GM18526 (cell line): ENCODE data around the gene GRIPAP1.
A peak's percentile ranks its signal among the peaks of the same experiment; 100 is the strongest.

Experiments used
- POLR2A ChIP-seq: IDR thresholded peaks from 3 replicates; pipeline ENCODE4 v1.6.1; 2011; ENCODE audit not compliant: insufficient read length; ENCODE audit errors: extremely low read depth

The GRIPAP1 gene

GRCh38 chrX:48956728-48957414, 45.2 kb downstream of the GRIPAP1 start:
- no peak for TF ChIP-seq POLR2A

GRCh38 chrX:48948589-48948988, 53.5 kb downstream of the GRIPAP1 start:
- no peak for TF ChIP-seq POLR2A

GRCh38 chrX:48945517-48946348, 56.3 kb downstream of the GRIPAP1 start:
- no peak for TF ChIP-seq POLR2A

- TF ChIP-seq POLR2A: no peak
Observed at GRCh38 chrX:48942895-48943294, 59.2 kb downstream of the GRIPAP1 start.

GRCh38 chrX:48940404-48940955, 61.6 kb downstream of the GRIPAP1 start:
- TF ChIP-seq POLR2A: no peak

- TF ChIP-seq POLR2A: no peak
Observed at GRCh38 chrX:48939524-48940228, 62.4 kb downstream of the GRIPAP1 start.

GRCh38 chrX:48938721-48939425, 63.2 kb downstream of the GRIPAP1 start:
- TF ChIP-seq POLR2A: no peak

GRCh38 chrX:48937054-48937907, 64.8 kb downstream of the GRIPAP1 start:
- peak; percentile 13 for TF ChIP-seq POLR2A

- TF ChIP-seq POLR2A: no peak
Observed at GRCh38 chrX:48936429-48937053, 65.5 kb downstream of the GRIPAP1 start.

GRCh38 chrX:48935301-48935670, 66.8 kb downstream of the GRIPAP1 start:
- TF ChIP-seq POLR2A: no peak

GRCh38 chrX:48934581-48935300, 67.3 kb downstream of the GRIPAP1 start:
- TF ChIP-seq POLR2A: no peak

- TF ChIP-seq POLR2A: no peak
Observed at GRCh38 chrX:48933757-48934156, 68.3 kb downstream of the GRIPAP1 start.
